ENCODE measurements around the gene PKD1L1.
"Not testable (repeated sequence)": the region's sequence is repeated elsewhere in the genome, so short reads cannot be mapped to it uniquely, and the experiment has no call there.

PKD1L1 gene

GRCh38 chr7:47758546-47758945 is 189.7 kb downstream of the PKD1L1 start:
- no peak for DNase-seq

DNA sequence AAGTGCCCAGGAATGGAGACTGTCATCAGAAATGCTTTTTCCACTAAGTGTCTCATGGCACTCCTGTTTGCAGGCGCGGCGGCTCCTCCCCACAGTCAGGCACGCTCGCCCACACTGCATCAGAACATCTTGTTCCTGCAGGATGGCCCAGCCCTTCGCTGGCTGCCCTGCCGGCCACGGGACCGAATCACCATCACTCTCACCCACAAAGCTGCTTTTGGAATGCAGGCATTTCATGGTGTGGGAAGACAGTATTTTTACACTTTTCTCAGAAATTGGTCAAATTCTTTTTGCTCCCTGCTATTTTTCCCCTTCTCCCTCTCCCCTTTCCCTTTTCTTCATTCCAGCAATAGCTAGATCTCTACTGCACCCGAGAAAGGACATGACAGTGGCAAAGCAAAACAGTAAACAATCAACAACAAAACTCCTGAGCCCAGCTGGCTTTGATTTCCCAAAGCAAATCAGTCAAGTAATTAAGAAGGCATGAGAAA is 190.3 kb downstream of the PKD1L1 start:
- DNase-seq: no peak

DNA sequence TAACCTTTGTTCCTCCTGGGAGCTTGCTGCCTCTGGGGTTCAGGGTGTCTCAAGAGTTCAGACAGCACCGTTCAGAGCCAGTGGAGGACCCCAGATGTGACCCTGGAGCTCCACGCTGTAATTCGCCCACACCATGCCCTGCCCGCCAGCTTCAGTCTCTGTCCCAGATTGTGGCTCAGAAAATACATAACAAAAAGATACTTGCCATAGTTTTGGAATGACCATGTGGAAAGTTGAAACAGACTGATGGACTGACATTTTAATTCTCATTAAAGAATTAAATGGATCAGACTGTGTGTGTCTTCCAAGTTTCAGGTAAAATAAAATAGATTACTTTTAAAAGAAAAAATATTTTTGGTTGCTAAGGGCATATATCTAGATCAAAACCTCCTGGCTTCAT is 191.6 kb downstream of the PKD1L1 start:
- no peak for DNase-seq

- no peak for DNase-seq
Measured at GRCh38 chr7:47755248-47755647, 193.0 kb downstream of the PKD1L1 start.

- not testable (repeated sequence) for DNase-seq
Measured at GRCh38 chr7:47751724-47752123, 196.5 kb downstream of the PKD1L1 start.

DNA sequence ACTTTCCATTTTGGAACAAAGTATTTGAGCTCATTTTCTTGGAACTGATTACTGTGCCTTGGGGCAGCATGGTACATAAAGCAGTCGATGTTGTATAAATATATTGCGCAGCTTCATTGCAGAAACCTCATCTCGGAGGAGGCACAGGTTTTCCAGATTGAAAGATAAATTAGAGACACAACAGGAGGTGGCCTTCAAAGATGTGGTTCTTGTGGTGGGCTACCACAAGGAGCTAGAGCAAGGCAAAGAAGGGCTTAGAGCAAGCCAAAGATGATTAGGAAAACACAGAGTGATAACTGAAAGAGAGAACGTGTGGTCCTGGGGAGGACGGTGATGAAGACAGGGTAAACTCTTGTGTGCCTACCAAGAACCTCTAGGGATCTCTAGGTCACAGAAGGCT is 197.2 kb downstream of the PKD1L1 start:
- no peak for DNase-seq

DNA sequence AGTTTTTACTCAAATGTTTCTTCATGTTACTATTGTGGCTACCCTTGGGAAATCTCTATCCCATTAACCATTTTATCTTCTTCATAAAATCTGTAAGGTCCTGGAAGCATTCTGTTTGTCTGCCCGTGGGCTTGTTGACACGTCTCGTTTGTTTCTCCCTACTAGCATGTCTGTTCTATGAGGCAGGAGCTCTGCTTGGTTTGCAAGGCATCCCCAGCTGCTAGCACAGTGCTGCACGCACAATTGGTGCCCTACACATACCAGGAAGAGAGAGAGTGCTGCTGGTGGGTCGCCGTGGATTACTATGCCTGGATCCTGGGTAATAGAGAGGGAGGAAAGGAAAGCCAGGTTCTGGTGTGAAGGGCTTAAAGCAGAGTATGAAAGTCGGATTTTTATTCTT is 200.2 kb downstream of the PKD1L1 start:
- DNase-seq: no peak

DNA sequence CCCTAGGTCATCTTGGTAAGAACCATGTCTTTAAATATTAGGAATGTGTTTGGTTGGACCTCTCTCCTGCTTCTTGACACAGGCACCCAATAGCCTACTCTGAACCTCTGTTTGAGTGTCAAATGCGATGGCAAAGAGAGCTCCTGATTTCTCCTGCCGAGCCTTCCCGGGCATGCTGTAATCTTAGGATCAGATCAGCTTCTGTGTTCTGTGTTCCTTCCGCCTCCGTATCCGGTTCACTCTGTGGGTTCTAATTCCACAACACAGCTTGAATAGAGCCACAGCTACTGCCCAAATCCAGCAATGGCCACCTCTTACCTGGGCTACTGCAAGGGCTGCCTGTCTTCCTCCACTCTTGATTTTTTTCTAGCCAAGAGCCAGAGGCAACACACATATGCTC is 201.1 kb downstream of the PKD1L1 start:
- DNase-seq: no peak

DNA sequence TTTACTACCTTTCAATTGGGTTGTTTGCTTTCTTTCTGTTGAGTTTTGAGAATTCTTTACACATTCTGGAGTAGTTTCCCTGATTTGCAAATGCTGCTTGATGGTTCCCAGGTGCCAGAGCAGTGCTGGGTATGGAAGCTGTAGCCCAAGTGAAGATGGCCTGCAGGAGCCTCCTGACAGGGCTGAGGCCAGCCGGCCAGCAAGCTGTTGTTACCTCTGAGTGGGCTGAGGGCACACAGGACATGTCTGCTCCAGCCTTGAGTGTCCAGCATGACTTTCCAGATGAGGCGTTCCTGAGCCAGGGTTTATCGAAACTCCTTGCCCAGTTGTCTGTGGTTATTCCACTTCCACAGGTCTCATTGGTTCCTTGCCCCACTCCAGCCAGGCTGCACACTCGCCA is 201.8 kb downstream of the PKD1L1 start:
- no peak for DNase-seq

GRCh38 chr7:47744883-47745282 is 203.4 kb downstream of the PKD1L1 start:
- no peak for DNase-seq

GRCh38 chr7:47743965-47744591 is 204.2 kb downstream of the PKD1L1 start:
- DNase-seq: no peak

GRCh38 chr7:47741984-47742383 is 206.3 kb downstream of the PKD1L1 start:
- DNase-seq: no peak

- no peak for DNase-seq
Measured at GRCh38 chr7:47739891-47740290, 208.4 kb downstream of the PKD1L1 start.

- DNase-seq: no peak
Measured at GRCh38 chr7:47739301-47739875, 208.9 kb downstream of the PKD1L1 start.

GRCh38 chr7:47738563-47739166 is 209.6 kb downstream of the PKD1L1 start:
- DNase-seq: no peak

DNA sequence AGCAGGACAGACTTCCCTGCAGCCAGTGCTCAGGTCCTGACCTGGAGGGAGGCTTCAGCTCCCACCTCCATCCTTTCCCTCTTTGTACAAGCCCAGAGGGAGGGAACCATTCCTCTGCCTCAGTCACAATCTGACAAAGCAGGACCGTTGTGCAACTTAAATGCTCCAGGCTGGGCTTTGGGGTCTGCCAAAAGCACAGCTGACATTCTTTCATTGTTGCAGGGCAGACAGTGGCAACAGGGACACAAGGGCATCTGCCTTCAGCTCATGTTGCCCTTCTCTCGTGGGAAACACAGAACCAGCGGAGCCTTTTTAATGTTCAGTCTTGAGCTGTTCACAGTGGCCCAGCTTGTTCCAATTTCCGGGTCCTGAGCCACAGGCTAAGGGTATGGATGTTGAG is 210.7 kb downstream of the PKD1L1 start:
- DNase-seq: no peak

DNA sequence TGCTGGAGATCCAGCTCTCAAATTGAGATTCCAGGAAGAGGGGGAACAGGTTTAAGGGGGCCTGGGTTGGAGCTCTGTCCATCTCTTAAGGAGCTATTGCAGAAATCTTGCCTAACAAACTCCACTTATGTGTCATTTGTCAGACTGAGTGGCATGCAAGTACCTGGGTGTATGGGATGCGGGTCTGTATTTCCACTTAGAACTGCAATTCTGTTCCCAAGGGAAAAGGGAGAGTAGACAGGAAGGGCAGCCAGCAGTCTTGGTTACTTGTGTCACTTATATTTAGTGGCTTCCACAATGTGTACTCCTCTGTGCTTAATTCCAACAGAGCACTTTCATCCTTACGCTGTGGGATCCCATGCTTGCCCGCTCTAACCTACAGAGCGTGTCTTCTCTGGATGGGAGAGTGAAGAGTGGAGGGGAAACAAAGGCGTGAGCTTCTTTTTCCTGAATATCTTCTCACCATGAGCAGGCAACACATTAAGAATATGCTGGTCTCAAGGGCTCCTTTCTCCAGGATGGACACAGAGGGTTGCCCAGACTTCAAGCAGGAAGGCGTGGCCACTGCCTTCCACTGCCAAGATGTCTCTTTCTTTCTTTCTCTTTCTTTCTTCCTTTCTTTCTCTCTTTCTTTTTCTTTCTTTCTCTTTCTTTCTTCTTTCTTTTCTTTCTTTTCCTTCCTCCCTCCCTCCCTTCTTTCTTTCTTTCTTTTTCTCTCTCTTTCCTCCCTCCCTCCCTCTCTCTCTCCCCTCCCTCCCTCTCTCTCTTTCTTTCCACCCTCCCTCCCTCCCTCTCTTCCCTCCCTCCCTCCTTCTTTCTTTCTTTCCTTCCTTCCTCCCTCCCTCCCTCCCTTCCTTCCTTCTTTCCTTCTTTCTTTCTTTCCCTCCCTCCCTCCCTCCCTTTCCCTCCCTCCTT is 212.6 kb downstream of the PKD1L1 start:
- no peak for DNase-seq

DNA sequence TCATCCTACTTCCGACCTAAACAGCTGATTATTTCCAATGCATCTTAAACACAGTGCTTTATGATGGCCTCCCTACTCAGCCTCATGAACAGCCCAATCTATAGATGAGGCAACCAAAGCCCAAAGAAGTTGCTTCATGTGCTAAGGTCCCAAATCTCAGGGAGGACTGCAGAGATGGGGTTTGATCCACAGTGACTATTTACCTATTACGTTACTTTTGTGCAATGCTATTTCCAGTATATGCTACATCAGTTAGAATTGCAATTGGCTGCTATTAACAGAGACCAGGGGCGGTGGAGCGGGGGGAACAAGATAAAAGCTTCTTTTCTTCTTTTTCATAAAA is 213.3 kb downstream of the PKD1L1 start:
- no peak for DNase-seq

- no peak for DNase-seq
Measured at GRCh38 chr7:47734287-47734948, 213.8 kb downstream of the PKD1L1 start.

DNA sequence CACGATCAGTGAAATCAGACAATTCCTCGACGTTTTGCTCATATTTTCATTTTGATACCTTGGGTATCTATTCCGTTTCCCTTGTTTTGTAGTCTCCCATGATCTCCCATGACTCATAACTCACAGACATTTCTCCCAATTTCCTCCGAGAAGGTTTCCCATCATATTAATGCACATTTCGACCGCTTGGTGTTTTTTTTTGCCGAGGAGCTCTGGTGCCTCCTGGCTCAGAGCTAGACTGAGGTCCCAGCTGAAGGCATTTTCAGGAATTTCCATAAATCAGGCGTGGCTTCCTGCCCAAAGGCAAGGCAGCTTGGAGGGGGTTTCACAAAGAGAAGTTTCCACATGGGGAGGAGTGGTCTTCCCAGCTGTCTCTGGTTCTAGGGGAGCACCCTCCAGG is 218.1 kb downstream of the PKD1L1 start:
- no peak for DNase-seq

GRCh38 chr7:47726047-47726726 is 222.1 kb downstream of the PKD1L1 start:
- DNase-seq: no peak

DNA sequence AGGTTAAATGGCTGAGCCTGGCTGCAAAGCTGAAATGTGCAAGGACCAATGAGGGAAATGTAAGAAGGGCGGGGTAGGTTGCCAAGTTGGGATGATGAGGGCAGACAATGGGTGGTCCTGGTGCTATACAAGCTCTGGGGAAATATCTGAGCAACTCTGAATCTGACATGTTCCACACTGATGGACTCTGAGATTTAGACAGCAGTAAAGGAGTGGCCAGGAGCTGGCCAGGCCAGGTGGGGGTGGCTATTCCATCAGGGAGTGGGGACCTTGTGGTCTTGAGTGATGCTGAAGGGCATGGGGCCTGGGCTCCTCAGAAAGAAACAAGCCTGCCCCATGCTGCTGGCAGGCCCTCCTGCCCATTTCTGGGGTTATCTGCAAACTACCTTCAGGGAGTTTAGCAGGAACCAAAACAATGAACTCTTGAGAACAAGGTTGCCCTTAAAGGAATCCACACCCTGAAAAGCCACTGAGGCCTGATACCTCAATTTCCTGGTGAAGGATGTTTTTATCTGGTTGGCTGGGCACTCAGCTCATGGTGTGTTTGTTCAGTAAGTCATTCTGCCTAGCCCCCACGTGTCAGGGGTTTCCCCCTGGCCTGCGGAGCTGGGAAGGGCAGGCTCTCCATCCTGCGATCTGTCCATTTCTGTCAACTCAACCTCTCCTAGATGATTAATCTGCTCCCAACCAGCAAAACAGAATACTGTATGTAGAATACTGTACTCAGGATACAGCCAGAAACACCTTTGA is 223.1 kb downstream of the PKD1L1 start:
- no peak for DNase-seq

Measured in GDM1 (cell line).